Measurements from ENCODE around the gene PTPN14.
A peak's percentile ranks its signal among the peaks of the same experiment; 100 is the strongest.

The PTPN14 gene

DNA sequence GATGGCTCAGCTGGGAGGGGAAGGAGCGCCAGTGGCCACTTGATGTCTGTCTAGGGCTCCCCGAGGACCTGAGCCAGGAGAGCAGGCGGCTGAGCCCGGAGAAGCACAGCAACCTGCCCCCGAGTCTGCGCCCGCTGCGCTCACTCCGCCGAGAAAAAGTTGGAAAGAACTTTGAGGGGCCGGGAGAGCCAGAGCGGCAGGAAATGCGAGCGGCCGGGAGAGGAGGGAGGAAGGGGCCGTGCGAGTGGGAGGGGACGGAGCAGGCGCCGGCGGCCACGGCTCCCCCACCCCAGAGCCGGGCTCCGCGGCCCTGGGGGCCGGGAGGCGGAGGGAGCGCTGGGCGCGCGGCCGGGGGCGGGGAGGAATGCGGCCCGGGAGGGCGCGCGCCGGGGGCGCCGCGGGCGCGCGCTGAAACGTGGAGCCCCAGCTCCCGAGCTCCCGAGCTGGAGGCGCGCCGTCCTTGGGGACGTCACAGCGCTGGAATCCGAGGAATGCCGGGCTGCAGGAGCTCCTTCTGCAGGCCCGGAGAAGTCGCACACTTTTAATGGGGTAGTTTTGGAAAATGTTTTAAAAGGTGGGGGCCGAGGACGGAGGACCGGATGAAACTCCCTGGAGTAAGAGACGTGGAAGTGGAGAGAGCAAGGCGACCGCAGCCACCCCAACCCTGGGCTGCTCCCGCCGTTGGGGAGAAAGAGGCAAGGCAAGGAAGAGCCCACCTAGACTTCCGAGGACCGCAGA, at the start of gene PTPN14:
Gene PTPN14 (minus strand): TSS at position 167 of the 738 bp plus-strand sequence. CDS start 86,799 bp downstream, outside the sequence.
- Histone ChIP-seq H3K36me3 (ENCODE audit: control insufficient read depth in 2 of 2, insufficient read depth in 1 of 2, low read length in 2 of 2) (no peaks in the 10 kb centered on the region), H3K4me1 (ENCODE audit: control insufficient read depth, insufficient read depth, low read length) (peaks cover 10% of the 10 kb centered on the region), H3K4me3 (ENCODE audit: low read depth, low read length) (peak within 1 kb of the TSS; percentile 94), H3K9me3 (ENCODE audit: control insufficient read depth, insufficient read depth, low read depth, low read length) (no peaks in the 10 kb centered on the region), H3K27ac (ENCODE audit: extremely low read depth, low read depth, low read length) (peak within 1 kb of the TSS; percentile 94)
- ChIA-PET CTCF (interaction anchor here (0.5 to 3.7 kb wide), 11 partner anchors 10 to 405 kb away, joined by 3 to 16 read pairs (median 3); no protein-coding TSS in a partner anchor), POLR2A (interaction anchor here (0.6 to 1.7 kb wide), 4 partner anchors 11 to 164 kb away, joined by 3 to 5 read pairs (median 4); no protein-coding TSS in a partner anchor)
- peak; percentile 74 for TF ChIP-seq ZNF600 (tag by site-specific recombination; IDR thresholded peaks at IDR 0.05)
- no peak for TF ChIP-seq ZNF596 (tag by site-specific recombination; IDR thresholded peaks at IDR 0.05)
- TF ChIP-seq OSR2 (tag by site-specific recombination; IDR thresholded peaks at IDR 0.05), result peak; percentile 56; the same call in 1 of the 2 replicates
- TF ChIP-seq ZNF37A (tag by site-specific recombination; IDR thresholded peaks at IDR 0.05), result no peak; the same call in 1 of the 2 replicates
- TF ChIP-seq FEZF1 (tag by site-specific recombination; IDR thresholded peaks at IDR 0.05), result 0 out of 2 replicates have a peak, but pooled peaks have one; percentile 11
- TF ChIP-seq ZNF184 (tag by site-specific recombination; IDR thresholded peaks at IDR 0.05), result no peak
- TF ChIP-seq, protein P1, sequence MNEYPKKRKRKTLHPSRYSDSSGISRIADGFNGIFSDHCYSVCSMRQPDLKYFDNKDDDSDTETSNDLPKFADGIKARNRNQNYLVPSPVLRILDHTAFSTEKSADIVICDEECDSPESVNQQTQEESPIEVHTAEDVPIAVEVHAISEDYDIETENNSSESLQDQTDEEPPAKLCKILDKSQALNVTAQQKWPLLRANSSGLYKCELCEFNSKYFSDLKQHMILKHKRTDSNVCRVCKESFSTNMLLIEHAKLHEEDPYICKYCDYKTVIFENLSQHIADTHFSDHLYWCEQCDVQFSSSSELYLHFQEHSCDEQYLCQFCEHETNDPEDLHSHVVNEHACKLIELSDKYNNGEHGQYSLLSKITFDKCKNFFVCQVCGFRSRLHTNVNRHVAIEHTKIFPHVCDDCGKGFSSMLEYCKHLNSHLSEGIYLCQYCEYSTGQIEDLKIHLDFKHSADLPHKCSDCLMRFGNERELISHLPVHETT (tag by site-specific recombination; IDR thresholded peaks at IDR 0.05), result no peak
- no peak for TF ChIP-seq OVOL3 (tag by site-specific recombination; IDR thresholded peaks at IDR 0.05)
- TF ChIP-seq, protein P2, sequence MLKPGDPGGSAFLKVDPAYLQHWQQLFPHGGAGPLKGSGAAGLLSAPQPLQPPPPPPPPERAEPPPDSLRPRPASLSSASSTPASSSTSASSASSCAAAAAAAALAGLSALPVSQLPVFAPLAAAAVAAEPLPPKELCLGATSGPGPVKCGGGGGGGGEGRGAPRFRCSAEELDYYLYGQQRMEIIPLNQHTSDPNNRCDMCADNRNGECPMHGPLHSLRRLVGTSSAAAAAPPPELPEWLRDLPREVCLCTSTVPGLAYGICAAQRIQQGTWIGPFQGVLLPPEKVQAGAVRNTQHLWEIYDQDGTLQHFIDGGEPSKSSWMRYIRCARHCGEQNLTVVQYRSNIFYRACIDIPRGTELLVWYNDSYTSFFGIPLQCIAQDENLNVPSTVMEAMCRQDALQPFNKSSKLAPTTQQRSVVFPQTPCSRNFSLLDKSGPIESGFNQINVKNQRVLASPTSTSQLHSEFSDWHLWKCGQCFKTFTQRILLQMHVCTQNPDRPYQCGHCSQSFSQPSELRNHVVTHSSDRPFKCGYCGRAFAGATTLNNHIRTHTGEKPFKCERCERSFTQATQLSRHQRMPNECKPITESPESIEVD (tag by site-specific recombination; IDR thresholded peaks at IDR 0.05), result no peak
- TF ChIP-seq, protein P3, sequence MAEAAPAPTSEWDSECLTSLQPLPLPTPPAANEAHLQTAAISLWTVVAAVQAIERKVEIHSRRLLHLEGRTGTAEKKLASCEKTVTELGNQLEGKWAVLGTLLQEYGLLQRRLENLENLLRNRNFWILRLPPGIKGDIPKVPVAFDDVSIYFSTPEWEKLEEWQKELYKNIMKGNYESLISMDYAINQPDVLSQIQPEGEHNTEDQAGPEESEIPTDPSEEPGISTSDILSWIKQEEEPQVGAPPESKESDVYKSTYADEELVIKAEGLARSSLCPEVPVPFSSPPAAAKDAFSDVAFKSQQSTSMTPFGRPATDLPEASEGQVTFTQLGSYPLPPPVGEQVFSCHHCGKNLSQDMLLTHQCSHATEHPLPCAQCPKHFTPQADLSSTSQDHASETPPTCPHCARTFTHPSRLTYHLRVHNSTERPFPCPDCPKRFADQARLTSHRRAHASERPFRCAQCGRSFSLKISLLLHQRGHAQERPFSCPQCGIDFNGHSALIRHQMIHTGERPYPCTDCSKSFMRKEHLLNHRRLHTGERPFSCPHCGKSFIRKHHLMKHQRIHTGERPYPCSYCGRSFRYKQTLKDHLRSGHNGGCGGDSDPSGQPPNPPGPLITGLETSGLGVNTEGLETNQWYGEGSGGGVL (tag by site-specific recombination; IDR thresholded peaks at IDR 0.05), result 0 out of 2 replicates have a peak, but pooled peaks have one; percentile 62
- TF ChIP-seq KLF1 (tag by site-specific recombination; IDR thresholded peaks at IDR 0.05), result no peak
- no peak for TF ChIP-seq ZNF837 (tag by site-specific recombination; IDR thresholded peaks at IDR 0.05)
- no peak for TF ChIP-seq ZNF768 (tag by site-specific recombination; IDR thresholded peaks at IDR 0.05)
- TF ChIP-seq ZNF335 (tag by site-specific recombination; conservative IDR thresholded peaks at IDR 0.05), result peak; percentile 93
- TF ChIP-seq, protein P4, sequence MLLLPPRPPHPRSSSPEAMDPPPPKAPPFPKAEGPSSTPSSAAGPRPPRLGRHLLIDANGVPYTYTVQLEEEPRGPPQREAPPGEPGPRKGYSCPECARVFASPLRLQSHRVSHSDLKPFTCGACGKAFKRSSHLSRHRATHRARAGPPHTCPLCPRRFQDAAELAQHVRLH (tag by site-specific recombination; IDR thresholded peaks at IDR 0.05), result no peak
- TF ChIP-seq GFI1B (tag by site-specific recombination; IDR thresholded peaks at IDR 0.05), result no peak
- no peak for TF ChIP-seq HOXD13 (CRISPR knock-in tag; IDR thresholded peaks at IDR 0.05; ENCODE audit: borderline replicate concordance)
- TF ChIP-seq, protein P5, sequence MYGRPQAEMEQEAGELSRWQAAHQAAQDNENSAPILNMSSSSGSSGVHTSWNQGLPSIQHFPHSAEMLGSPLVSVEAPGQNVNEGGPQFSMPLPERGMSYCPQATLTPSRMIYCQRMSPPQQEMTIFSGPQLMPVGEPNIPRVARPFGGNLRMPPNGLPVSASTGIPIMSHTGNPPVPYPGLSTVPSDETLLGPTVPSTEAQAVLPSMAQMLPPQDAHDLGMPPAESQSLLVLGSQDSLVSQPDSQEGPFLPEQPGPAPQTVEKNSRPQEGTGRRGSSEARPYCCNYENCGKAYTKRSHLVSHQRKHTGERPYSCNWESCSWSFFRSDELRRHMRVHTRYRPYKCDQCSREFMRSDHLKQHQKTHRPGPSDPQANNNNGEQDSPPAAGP (tag by site-specific recombination; IDR thresholded peaks at IDR 0.05), result peak; percentile 75
- no peak for TF ChIP-seq EGR2 (tag by site-specific recombination; IDR thresholded peaks at IDR 0.05; ENCODE audit: low read depth)
- TF ChIP-seq ZNF112 (tag by site-specific recombination; IDR thresholded peaks at IDR 0.05), result no peak
- no peak for TF ChIP-seq ZNF785 (tag by site-specific recombination; IDR thresholded peaks at IDR 0.05)
- TF ChIP-seq ZNF157 (tag by site-specific recombination; IDR thresholded peaks at IDR 0.05), result no peak
- TF ChIP-seq, protein P6, sequence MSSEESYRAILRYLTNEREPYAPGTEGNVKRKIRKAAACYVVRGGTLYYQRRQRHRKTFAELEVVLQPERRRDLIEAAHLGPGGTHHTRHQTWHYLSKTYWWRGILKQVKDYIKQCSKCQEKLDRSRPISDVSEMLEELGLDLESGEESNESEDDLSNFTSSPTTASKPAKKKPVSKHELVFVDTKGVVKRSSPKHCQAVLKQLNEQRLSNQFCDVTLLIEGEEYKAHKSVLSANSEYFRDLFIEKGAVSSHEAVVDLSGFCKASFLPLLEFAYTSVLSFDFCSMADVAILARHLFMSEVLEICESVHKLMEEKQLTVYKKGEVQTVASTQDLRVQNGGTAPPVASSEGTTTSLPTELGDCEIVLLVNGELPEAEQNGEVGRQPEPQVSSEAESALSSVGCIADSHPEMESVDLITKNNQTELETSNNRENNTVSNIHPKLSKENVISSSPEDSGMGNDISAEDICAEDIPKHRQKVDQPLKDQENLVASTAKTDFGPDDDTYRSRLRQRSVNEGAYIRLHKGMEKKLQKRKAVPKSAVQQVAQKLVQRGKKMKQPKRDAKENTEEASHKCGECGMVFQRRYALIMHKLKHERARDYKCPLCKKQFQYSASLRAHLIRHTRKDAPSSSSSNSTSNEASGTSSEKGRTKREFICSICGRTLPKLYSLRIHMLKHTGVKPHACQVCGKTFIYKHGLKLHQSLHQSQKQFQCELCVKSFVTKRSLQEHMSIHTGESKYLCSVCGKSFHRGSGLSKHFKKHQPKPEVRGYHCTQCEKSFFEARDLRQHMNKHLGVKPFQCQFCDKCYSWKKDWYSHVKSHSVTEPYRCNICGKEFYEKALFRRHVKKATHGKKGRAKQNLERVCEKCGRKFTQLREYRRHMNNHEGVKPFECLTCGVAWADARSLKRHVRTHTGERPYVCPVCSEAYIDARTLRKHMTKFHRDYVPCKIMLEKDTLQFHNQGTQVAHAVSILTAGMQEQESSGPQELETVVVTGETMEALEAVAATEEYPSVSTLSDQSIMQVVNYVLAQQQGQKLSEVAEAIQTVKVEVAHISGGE (tag by site-specific recombination; conservative IDR thresholded peaks at IDR 0.05; ENCODE audit: low read depth), result 0 out of 2 replicates have a peak, but pooled peaks have one; percentile 41
- TF ChIP-seq, protein P7, sequence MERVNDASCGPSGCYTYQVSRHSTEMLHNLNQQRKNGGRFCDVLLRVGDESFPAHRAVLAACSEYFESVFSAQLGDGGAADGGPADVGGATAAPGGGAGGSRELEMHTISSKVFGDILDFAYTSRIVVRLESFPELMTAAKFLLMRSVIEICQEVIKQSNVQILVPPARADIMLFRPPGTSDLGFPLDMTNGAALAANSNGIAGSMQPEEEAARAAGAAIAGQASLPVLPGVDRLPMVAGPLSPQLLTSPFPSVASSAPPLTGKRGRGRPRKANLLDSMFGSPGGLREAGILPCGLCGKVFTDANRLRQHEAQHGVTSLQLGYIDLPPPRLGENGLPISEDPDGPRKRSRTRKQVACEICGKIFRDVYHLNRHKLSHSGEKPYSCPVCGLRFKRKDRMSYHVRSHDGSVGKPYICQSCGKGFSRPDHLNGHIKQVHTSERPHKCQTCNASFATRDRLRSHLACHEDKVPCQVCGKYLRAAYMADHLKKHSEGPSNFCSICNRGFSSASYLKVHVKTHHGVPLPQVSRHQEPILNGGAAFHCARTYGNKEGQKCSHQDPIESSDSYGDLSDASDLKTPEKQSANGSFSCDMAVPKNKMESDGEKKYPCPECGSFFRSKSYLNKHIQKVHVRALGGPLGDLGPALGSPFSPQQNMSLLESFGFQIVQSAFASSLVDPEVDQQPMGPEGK (tag by site-specific recombination; IDR thresholded peaks at IDR 0.05), result peak; percentile 24; the same call in 1 of the 2 replicates
- peak; percentile 36 for TF ChIP-seq ZNF501 (tag by site-specific recombination; IDR thresholded peaks at IDR 0.05)

Measured in HEK293 (cell line).